Measurements from ENCODE around the gene HDAC3.

Gene HDAC3

DNA sequence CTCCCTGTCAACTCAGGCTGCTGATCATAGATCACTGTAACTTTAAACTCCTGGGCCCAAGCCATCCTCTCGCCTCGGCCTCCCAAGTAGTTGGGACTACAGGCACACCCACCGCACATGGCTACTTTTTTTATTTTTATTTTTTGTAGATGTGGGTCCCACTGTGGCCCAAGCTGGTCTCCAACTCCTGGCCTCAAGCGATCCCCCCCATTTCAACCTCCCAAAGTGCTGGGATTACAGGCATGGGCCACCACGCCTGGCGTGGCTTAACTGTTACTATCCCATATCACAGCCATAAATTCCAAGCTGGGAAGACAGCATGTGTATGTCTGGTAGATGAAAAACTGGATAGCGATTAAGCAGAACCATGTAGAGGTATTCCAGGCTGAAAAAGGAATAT is 1.0 kb downstream of the HDAC3 start:
- Histone ChIP-seq H3K9ac (ENCODE audit: low read depth in 1 of 2, low read length in 2 of 2) (peak overlapping the region; percentile 72 to 97), H3K27me3 (ENCODE audit: control insufficient read depth in 2 of 2, insufficient read depth in 2 of 2, low read length in 2 of 2) (no peaks in the 10 kb centered on the region), H3K4me1 (ENCODE audit: control insufficient read depth in 2 of 2, insufficient read depth in 2 of 2, low read length in 2 of 2) (peaks cover 14 to 19% of the 10 kb centered on the region in 2 donors), H3K27ac (ENCODE audit: low read depth in 2 of 2, low read length in 2 of 2) (no peak overlapping the region), H3K4me3 (ENCODE audit: low read length in 2 of 2) (peak overlapping the region; percentile 83 to 97), H3K36me3 (ENCODE audit: control insufficient read depth in 2 of 2, insufficient read depth in 2 of 2, low read length in 2 of 2) (peaks cover 5 to 10% of the 10 kb centered on the region in 2 donors), H3K9me3 (ENCODE audit: control insufficient read depth in 2 of 2, low read length in 2 of 2) (no peaks in the 10 kb centered on the region)

GRCh38 chr5:141634720-141635119 is 1.9 kb downstream of the HDAC3 start:
- Histone ChIP-seq H3K9ac (ENCODE audit: low read depth in 1 of 2, low read length in 2 of 2) (no peak overlapping the region), H3K27me3 (ENCODE audit: control insufficient read depth in 2 of 2, insufficient read depth in 2 of 2, low read length in 2 of 2) (no peaks in the 10 kb centered on the region), H3K9me3 (ENCODE audit: control insufficient read depth in 2 of 2, low read length in 2 of 2) (no peaks in the 10 kb centered on the region), H3K4me1 (ENCODE audit: control insufficient read depth in 2 of 2, insufficient read depth in 2 of 2, low read length in 2 of 2) (peaks cover 14 to 19% of the 10 kb centered on the region in 2 donors), H3K36me3 (ENCODE audit: control insufficient read depth in 2 of 2, insufficient read depth in 2 of 2, low read length in 2 of 2) (peaks cover 10 to 17% of the 10 kb centered on the region in 2 donors), H3K27ac (ENCODE audit: low read depth in 2 of 2, low read length in 2 of 2) (no peak overlapping the region), H3K4me3 (ENCODE audit: low read length in 2 of 2) (no peak overlapping the region)

DNA sequence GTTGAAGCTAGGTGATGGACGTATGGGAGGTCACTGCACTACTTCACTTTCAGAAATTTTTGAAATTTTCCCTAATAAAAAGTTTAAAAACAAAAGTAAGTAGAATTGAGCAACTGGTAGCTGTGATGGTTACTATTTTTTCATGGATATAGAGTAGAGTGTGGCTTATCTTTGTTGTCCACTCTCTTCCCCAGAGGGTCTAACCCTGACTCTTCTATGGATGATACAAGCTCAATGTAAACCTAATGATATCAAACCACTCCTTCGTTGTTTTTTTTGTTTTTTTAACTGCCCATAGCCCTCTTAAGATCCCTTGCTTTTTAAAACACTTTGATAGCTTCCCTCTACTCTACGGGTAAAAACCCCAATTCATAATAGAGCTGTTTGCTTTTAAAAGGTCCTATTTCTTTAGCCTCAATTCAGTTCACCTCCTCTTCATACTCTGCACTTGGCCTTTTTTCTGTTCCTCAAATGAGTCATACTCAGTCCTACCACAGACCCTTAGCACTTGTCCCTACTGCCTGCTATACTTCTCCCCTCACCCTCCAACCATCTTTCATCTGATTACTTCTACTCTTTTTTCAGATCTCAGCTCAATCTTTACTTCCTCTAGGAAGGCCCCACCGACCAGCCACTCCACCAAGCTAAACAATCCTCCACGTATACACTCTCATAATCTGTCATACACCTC is 2.6 kb downstream of the HDAC3 start:
- Histone ChIP-seq H3K9ac (ENCODE audit: low read depth in 1 of 2, low read length in 2 of 2) (no peak overlapping the region), H3K36me3 (ENCODE audit: control insufficient read depth in 2 of 2, insufficient read depth in 2 of 2, low read length in 2 of 2) (peaks cover 17 to 24% of the 10 kb centered on the region in 2 donors), H3K9me3 (ENCODE audit: control insufficient read depth in 2 of 2, low read length in 2 of 2) (no peaks in the 10 kb centered on the region), H3K4me3 (ENCODE audit: low read length in 2 of 2) (no peak overlapping the region), H3K4me1 (ENCODE audit: control insufficient read depth in 2 of 2, insufficient read depth in 2 of 2, low read length in 2 of 2) (peaks cover 14 to 19% of the 10 kb centered on the region in 2 donors), H3K27ac (ENCODE audit: low read depth in 2 of 2, low read length in 2 of 2) (no peak overlapping the region), H3K27me3 (ENCODE audit: control insufficient read depth in 2 of 2, insufficient read depth in 2 of 2, low read length in 2 of 2) (no peaks in the 10 kb centered on the region)

DNA sequence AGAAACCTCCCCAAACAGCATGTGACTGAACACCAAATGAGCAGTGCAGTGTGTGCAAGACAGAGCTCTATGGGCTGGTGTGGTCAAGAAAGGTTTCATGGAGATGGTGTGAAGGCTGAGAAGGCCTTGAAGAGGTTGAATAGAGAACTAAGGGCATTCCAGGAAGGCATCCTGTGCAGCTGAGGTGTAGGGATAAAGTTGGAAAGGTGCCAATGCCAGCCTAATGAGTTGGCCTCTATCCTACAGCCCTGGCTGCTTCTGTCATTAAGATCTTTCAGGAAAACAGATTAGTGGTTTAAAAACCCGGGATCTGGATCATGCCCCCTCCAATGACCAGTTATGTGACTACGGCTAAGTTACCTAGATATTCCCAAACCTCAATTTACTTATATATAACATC is 4.0 kb downstream of the HDAC3 start:
- Histone ChIP-seq H3K4me3 (ENCODE audit: low read length in 2 of 2) (no peak overlapping the region), H3K27me3 (ENCODE audit: control insufficient read depth in 2 of 2, insufficient read depth in 2 of 2, low read length in 2 of 2) (no peaks in the 10 kb centered on the region), H3K9ac (ENCODE audit: low read depth in 1 of 2, low read length in 2 of 2) (no peak overlapping the region), H3K36me3 (ENCODE audit: control insufficient read depth in 2 of 2, insufficient read depth in 2 of 2, low read length in 2 of 2) (peaks cover 31 to 38% of the 10 kb centered on the region in 2 donors), H3K27ac (ENCODE audit: low read depth in 2 of 2, low read length in 2 of 2) (no peak overlapping the region), H3K4me1 (ENCODE audit: control insufficient read depth in 2 of 2, insufficient read depth in 2 of 2, low read length in 2 of 2) (peaks cover 12 to 15% of the 10 kb centered on the region in 2 donors), H3K9me3 (ENCODE audit: control insufficient read depth in 2 of 2, low read length in 2 of 2) (no peaks in the 10 kb centered on the region)

- H3K27me3 ChIP-seq (ENCODE audit: control insufficient read depth in 2 of 2, insufficient read depth in 2 of 2, low read length in 2 of 2) = no peaks in the 10 kb centered on the region
- H3K4me1 ChIP-seq (ENCODE audit: control insufficient read depth in 2 of 2, insufficient read depth in 2 of 2, low read length in 2 of 2) = peaks cover 3 to 4% of the 10 kb centered on the region in 2 donors
- H3K36me3 ChIP-seq (ENCODE audit: control insufficient read depth in 2 of 2, insufficient read depth in 2 of 2, low read length in 2 of 2) = peaks cover 38 to 49% of the 10 kb centered on the region in 2 donors
Measured at GRCh38 chr5:141630570-141631140, 6.0 kb downstream of the HDAC3 start.

DNA sequence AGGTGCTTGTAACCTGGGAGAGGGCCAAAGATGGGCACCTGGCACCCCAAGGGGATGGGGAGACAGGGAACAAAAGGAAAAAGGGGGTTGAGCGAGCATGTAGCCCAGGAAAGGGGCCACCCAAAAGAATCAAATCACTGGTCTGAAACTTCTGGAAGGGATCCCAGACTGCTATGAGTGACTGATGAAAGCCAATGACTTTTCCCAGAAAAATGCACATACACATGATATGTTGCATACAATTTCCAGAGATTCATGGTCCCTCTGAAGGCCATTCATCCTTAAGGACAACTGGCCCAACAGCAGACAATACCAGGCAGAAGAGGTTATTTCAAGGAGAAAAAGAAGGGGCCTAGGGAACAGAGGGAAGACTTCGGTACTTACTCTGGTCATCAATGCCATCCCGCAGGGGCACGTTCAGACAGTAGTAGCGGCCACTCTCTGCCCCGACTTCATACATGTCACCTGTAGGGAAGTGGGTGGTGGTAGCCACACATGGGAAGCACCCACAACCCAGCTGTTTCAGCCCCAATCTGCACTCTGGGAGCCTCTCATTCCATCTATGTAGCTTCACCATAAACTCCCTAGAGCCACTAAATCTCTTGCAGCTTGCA is 8.4 kb downstream of the HDAC3 start:
- H3K4me1 ChIP-seq (ENCODE audit: control insufficient read depth in 2 of 2, insufficient read depth in 2 of 2, low read length in 2 of 2) = no peaks in the 10 kb centered on the region
- H3K9me3 ChIP-seq (ENCODE audit: control insufficient read depth in 2 of 2, low read length in 2 of 2) = no peaks in the 10 kb centered on the region
- peaks cover 52 to 66% of the 10 kb centered on the region in 2 donors for H3K36me3 ChIP-seq (ENCODE audit: control insufficient read depth in 2 of 2, insufficient read depth in 2 of 2, low read length in 2 of 2)
- no peak overlapping the region for H3K27ac ChIP-seq (ENCODE audit: low read depth in 2 of 2, low read length in 2 of 2)
- no peak overlapping the region for H3K9ac ChIP-seq (ENCODE audit: low read depth in 1 of 2, low read length in 2 of 2)
- H3K27me3 ChIP-seq (ENCODE audit: control insufficient read depth in 2 of 2, insufficient read depth in 2 of 2, low read length in 2 of 2) = no peaks in the 10 kb centered on the region
- H3K4me3 ChIP-seq (ENCODE audit: low read length in 2 of 2) = no peak overlapping the region

More at GRCh38 chr5:141630570-141631140, 6.0 kb downstream of the HDAC3 start:
- no peak overlapping the region for H3K27ac ChIP-seq (ENCODE audit: low read depth in 2 of 2, low read length in 2 of 2)
- H3K9me3 ChIP-seq (ENCODE audit: control insufficient read depth in 2 of 2, low read length in 2 of 2) = no peaks in the 10 kb centered on the region
- H3K4me3 ChIP-seq (ENCODE audit: low read length in 2 of 2) = no peak overlapping the region
- no peak overlapping the region for H3K9ac ChIP-seq (ENCODE audit: low read depth in 1 of 2, low read length in 2 of 2)

DNA sequence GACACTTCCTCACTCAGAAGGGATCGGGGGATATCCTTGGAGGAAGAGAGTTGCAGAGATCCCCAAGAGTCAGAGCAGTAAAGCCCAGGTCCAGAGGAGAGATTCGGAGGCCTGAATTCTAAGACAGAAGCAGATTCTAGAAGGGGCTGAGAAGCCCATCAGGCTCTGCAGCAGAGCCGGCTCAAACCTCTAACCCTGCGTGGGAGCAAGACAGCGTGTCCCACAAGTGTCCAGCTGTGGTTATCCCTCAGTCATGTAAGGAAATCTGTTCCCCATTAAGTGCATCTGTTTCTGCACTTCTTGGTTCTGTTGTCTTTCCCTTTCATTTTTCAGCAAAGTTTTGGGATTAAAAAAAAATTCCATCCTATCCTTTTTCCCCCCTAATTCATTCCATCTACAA is 13.0 kb downstream of the HDAC3 start:
- Histone ChIP-seq H3K9ac (ENCODE audit: low read depth in 1 of 2, low read length in 2 of 2) (no peak overlapping the region), H3K4me1 (ENCODE audit: control insufficient read depth in 2 of 2, insufficient read depth in 2 of 2, low read length in 2 of 2) (peaks cover 0 to 4% of the 10 kb centered on the region in 2 donors), H3K27me3 (ENCODE audit: control insufficient read depth in 2 of 2, insufficient read depth in 2 of 2, low read length in 2 of 2) (no peaks in the 10 kb centered on the region), H3K36me3 (ENCODE audit: control insufficient read depth in 2 of 2, insufficient read depth in 2 of 2, low read length in 2 of 2) (peaks cover 43 to 60% of the 10 kb centered on the region in 2 donors), H3K4me3 (ENCODE audit: low read length in 2 of 2) (no peak overlapping the region), H3K9me3 (ENCODE audit: control insufficient read depth in 2 of 2, low read length in 2 of 2) (no peaks in the 10 kb centered on the region), H3K27ac (ENCODE audit: low read depth in 2 of 2, low read length in 2 of 2) (peak overlapping the region in 1 of 2 donors; percentile 35)

- peaks cover 39 to 56% of the 10 kb centered on the region in 2 donors for H3K36me3 ChIP-seq (ENCODE audit: control insufficient read depth in 2 of 2, insufficient read depth in 2 of 2, low read length in 2 of 2)
- peaks cover 0 to 4% of the 10 kb centered on the region in 2 donors for H3K4me1 ChIP-seq (ENCODE audit: control insufficient read depth in 2 of 2, insufficient read depth in 2 of 2, low read length in 2 of 2)
- H3K9ac ChIP-seq (ENCODE audit: low read depth in 1 of 2, low read length in 2 of 2) = no peak overlapping the region
- H3K9me3 ChIP-seq (ENCODE audit: control insufficient read depth in 2 of 2, low read length in 2 of 2) = no peaks in the 10 kb centered on the region
- H3K27me3 ChIP-seq (ENCODE audit: control insufficient read depth in 2 of 2, insufficient read depth in 2 of 2, low read length in 2 of 2) = no peaks in the 10 kb centered on the region
- H3K4me3 ChIP-seq (ENCODE audit: low read length in 2 of 2) = no peak overlapping the region
- H3K27ac ChIP-seq (ENCODE audit: low read depth in 2 of 2, low read length in 2 of 2) = peak overlapping the region in 1 of 2 donors; percentile 35
Measured at GRCh38 chr5:141623186-141623585, 13.5 kb downstream of the HDAC3 start.

- Histone ChIP-seq H3K4me1 (ENCODE audit: control insufficient read depth in 2 of 2, insufficient read depth in 2 of 2, low read length in 2 of 2) (peaks cover 5 to 8% of the 10 kb centered on the region in 2 donors), H3K4me3 (ENCODE audit: low read length in 2 of 2) (peak within 1 kb of the TSS; percentile 81 to 90), H3K27me3 (ENCODE audit: control insufficient read depth in 2 of 2, insufficient read depth in 2 of 2, low read length in 2 of 2) (no peaks in the 10 kb centered on the region), H3K27ac (ENCODE audit: low read depth in 2 of 2, low read length in 2 of 2) (peak within 1 kb of the TSS; percentile 90 to 91), H3K9ac (ENCODE audit: low read depth in 1 of 2, low read length in 2 of 2) (peak within 1 kb of the TSS; percentile 82 to 91), H3K9me3 (ENCODE audit: control insufficient read depth in 2 of 2, low read length in 2 of 2) (no peaks in the 10 kb centered on the region), H3K36me3 (ENCODE audit: control insufficient read depth in 2 of 2, insufficient read depth in 2 of 2, low read length in 2 of 2) (peaks cover 18 to 27% of the 10 kb centered on the region in 2 donors)
Measured at GRCh38 chr5:141618804-141619554, 17.7 kb downstream of the HDAC3 start, which contains the start of gene DIAPH1. Gene DIAPH1, minus strand, starts transcription at chr5:141619000. Its CDS starts 86 bp downstream, at chr5:141618914.
